ENCODE data around the gene TMEM106A.
A peak's percentile ranks its signal among the peaks of the same experiment; 100 is the strongest.
"Not testable (repeated sequence)": the region's sequence is repeated elsewhere in the genome, so short reads cannot be mapped to it uniquely, and the experiment has no call there.

The TMEM106A gene

GRCh38 chr17:43171586-43172487 lies 39.8 kb upstream of the TMEM106A start:
- DNase-seq = peak; percentile 51 to 65 (median 61)
- CTCF ChIA-PET = interaction anchor here (0.5 to 1.6 kb wide), 6 partner anchors 28 to 144 kb away, joined by 3 to 5 read pairs (median 4); partner anchors contain the start of gene TMEM106A
- POLR2A ChIA-PET = interaction anchor here (0.6 to 2.7 kb wide), 8 partner anchors 28 to 189 kb away, joined by 3 to 15 read pairs (median 3); partner anchors contain the start of genes RPL27 and TMEM106A
- Histone ChIP-seq H3K27me3 (replicated peaks in 2 of 5; ENCODE audit: control insufficient read depth in 4 of 5, insufficient read depth in 5 of 5, low read length in 4 of 5) (no peaks in the 10 kb centered on the region), H3K27ac (ENCODE audit: insufficient read depth in 1 of 2, low read depth in 1 of 2, low read length in 2 of 2, poor library complexity in 1 of 2, severe bottlenecking in 2 of 2) (peak overlapping the region; percentile 99 to 100), H3K4me1 (ENCODE audit: control extremely low read depth in 1 of 4, control insufficient read depth in 4 of 4, insufficient read depth in 4 of 4, low read length in 3 of 4) (peaks cover 12 to 51% (median 31%) of the 10 kb centered on the region in 4 experiments), H3K36me3 (ENCODE audit: control insufficient read depth in 4 of 4, insufficient read depth in 4 of 4, low read length in 3 of 4) (peaks cover 0 to 9% (median 4%) of the 10 kb centered on the region in 4 experiments), H3K4me3 (ENCODE audit: control insufficient read depth in 1 of 7, extremely low read depth in 1 of 7, insufficient read depth in 4 of 7, low read depth in 2 of 7, low read length in 6 of 7) (peak overlapping the region; percentile 54 to 98 (median 86)), H3K9me3 (ENCODE audit: control extremely low read depth in 1 of 5, control insufficient read depth in 4 of 5, insufficient read depth in 2 of 5, low read depth in 1 of 5, low read length in 4 of 5) (no peaks in the 10 kb centered on the region)
- WGBS (ENCODE audit: insufficient coverage) = 28% methylated on average over 10 of the region's 12 CpGs

- DNase-seq = no peak
- POLR2A ChIA-PET = no interaction called here
- Histone ChIP-seq H3K27ac (ENCODE audit: insufficient read depth in 1 of 2, low read depth in 1 of 2, low read length in 2 of 2, poor library complexity in 1 of 2, severe bottlenecking in 2 of 2) (no peak overlapping the region), H3K9me3 (ENCODE audit: control extremely low read depth in 1 of 5, control insufficient read depth in 4 of 5, insufficient read depth in 2 of 5, low read depth in 1 of 5, low read length in 4 of 5) (no peaks in the 10 kb centered on the region), H3K4me3 (ENCODE audit: control insufficient read depth in 1 of 7, extremely low read depth in 1 of 7, insufficient read depth in 4 of 7, low read depth in 2 of 7, low read length in 6 of 7) (no peak overlapping the region), H3K36me3 (ENCODE audit: control insufficient read depth in 4 of 4, insufficient read depth in 4 of 4, low read length in 3 of 4) (peaks cover 6 to 33% (median 11%) of the 10 kb centered on the region in 4 experiments), H3K27me3 (replicated peaks in 2 of 5; ENCODE audit: control insufficient read depth in 4 of 5, insufficient read depth in 5 of 5, low read length in 4 of 5) (no peaks in the 10 kb centered on the region), H3K4me1 (ENCODE audit: control extremely low read depth in 1 of 4, control insufficient read depth in 4 of 4, insufficient read depth in 4 of 4, low read length in 3 of 4) (peaks cover 12 to 36% (median 22%) of the 10 kb centered on the region in 4 experiments)
- CTCF ChIA-PET = interaction anchor here (0.6 kb wide), 1 partner anchor 30 kb away, joined by 3 read pairs; no protein-coding TSS in a partner anchor
- 100% methylated on average over 2 of the region's 4 CpGs for WGBS (ENCODE audit: insufficient coverage)
These were observed 36.2 kb upstream of the TMEM106A start for GRCh38 chr17:43175213-43176118.

- CTCF ChIA-PET = interaction anchor here (0.7 kb wide), 1 partner anchor 162 kb away, joined by 3 read pairs; no protein-coding TSS in a partner anchor
- no peak overlapping the region for H3K4me3 ChIP-seq (ENCODE audit: control insufficient read depth in 1 of 7, extremely low read depth in 1 of 7, insufficient read depth in 4 of 7, low read depth in 2 of 7, low read length in 6 of 7)
- no peak for DNase-seq
- H3K9me3 ChIP-seq (ENCODE audit: control extremely low read depth in 1 of 5, control insufficient read depth in 4 of 5, insufficient read depth in 2 of 5, low read depth in 1 of 5, low read length in 4 of 5) = no peaks in the 10 kb centered on the region
- no peaks in the 10 kb centered on the region for H3K27me3 ChIP-seq (replicated peaks in 2 of 5; ENCODE audit: control insufficient read depth in 4 of 5, insufficient read depth in 5 of 5, low read length in 4 of 5)
- H3K27ac ChIP-seq (ENCODE audit: insufficient read depth in 1 of 2, low read depth in 1 of 2, low read length in 2 of 2, poor library complexity in 1 of 2, severe bottlenecking in 2 of 2) = no peak overlapping the region
- WGBS (ENCODE audit: insufficient coverage) = 73% methylated on average over 2 of the region's 2 CpGs
- peaks cover 6 to 38% (median 12%) of the 10 kb centered on the region in 4 experiments for H3K36me3 ChIP-seq (ENCODE audit: control insufficient read depth in 4 of 4, insufficient read depth in 4 of 4, low read length in 3 of 4)
- peaks cover 12 to 32% (median 22%) of the 10 kb centered on the region in 4 experiments for H3K4me1 ChIP-seq (ENCODE audit: control extremely low read depth in 1 of 4, control insufficient read depth in 4 of 4, insufficient read depth in 4 of 4, low read length in 3 of 4)
- POLR2A ChIA-PET = no interaction called here
These were observed 35.5 kb upstream of the TMEM106A start for GRCh38 chr17:43176119-43176570.

GRCh38 chr17:43183921-43184320 lies 27.8 kb upstream of the TMEM106A start:
- CTCF ChIA-PET = no interaction called here
- Histone ChIP-seq H3K4me3 (ENCODE audit: control insufficient read depth in 1 of 7, extremely low read depth in 1 of 7, insufficient read depth in 4 of 7, low read depth in 2 of 7, low read length in 6 of 7) (no peak overlapping the region), H3K4me1 (ENCODE audit: control extremely low read depth in 1 of 4, control insufficient read depth in 4 of 4, insufficient read depth in 4 of 4, low read length in 3 of 4) (no peaks in the 10 kb centered on the region), H3K27ac (ENCODE audit: insufficient read depth in 1 of 2, low read depth in 1 of 2, low read length in 2 of 2, poor library complexity in 1 of 2, severe bottlenecking in 2 of 2) (no peak overlapping the region), H3K27me3 (replicated peaks in 2 of 5; ENCODE audit: control insufficient read depth in 4 of 5, insufficient read depth in 5 of 5, low read length in 4 of 5) (no peaks in the 10 kb centered on the region), H3K9me3 (ENCODE audit: control extremely low read depth in 1 of 5, control insufficient read depth in 4 of 5, insufficient read depth in 2 of 5, low read depth in 1 of 5, low read length in 4 of 5) (no peaks in the 10 kb centered on the region), H3K36me3 (ENCODE audit: control insufficient read depth in 4 of 4, insufficient read depth in 4 of 4, low read length in 3 of 4) (peaks cover 1 to 33% (median 8%) of the 10 kb centered on the region in 4 experiments)
- POLR2A ChIA-PET = interaction anchor here (0.6 kb wide), 1 partner anchor 15 kb away, joined by 4 read pairs; no protein-coding TSS in a partner anchor
- DNase-seq = no peak
- 100% methylated on average over 1 of the region's 3 CpGs for WGBS (ENCODE audit: insufficient coverage)

- H3K4me3 ChIP-seq (ENCODE audit: control insufficient read depth in 1 of 7, extremely low read depth in 1 of 7, insufficient read depth in 4 of 7, low read depth in 2 of 7, low read length in 6 of 7); H3K9me3 ChIP-seq (ENCODE audit: control extremely low read depth in 1 of 5, control insufficient read depth in 4 of 5, insufficient read depth in 2 of 5, low read depth in 1 of 5, low read length in 4 of 5); DNase-seq; H3K27me3 ChIP-seq (replicated peaks in 2 of 5; ENCODE audit: control insufficient read depth in 4 of 5, insufficient read depth in 5 of 5, low read length in 4 of 5); H3K4me1 ChIP-seq (ENCODE audit: control extremely low read depth in 1 of 4, control insufficient read depth in 4 of 4, insufficient read depth in 4 of 4, low read length in 3 of 4); POLR2A ChIA-PET; H3K27ac ChIP-seq (ENCODE audit: insufficient read depth in 1 of 2, low read depth in 1 of 2, low read length in 2 of 2, poor library complexity in 1 of 2, severe bottlenecking in 2 of 2); CTCF ChIA-PET: not testable (repeated sequence)
- peaks cover 20 to 44% (median 22%) of the 10 kb centered on the region in 4 experiments for H3K36me3 ChIP-seq (ENCODE audit: control insufficient read depth in 4 of 4, insufficient read depth in 4 of 4, low read length in 3 of 4)
- WGBS (ENCODE audit: insufficient coverage) = 95% methylated on average over 4 of the region's 5 CpGs
These were observed 25.0 kb upstream of the TMEM106A start for GRCh38 chr17:43186656-43187055.

- 98% methylated on average over 5 of the region's 5 CpGs for WGBS (ENCODE audit: insufficient coverage)
- POLR2A ChIA-PET = no interaction called here
- H3K9me3 ChIP-seq (ENCODE audit: control extremely low read depth in 1 of 5, control insufficient read depth in 4 of 5, insufficient read depth in 2 of 5, low read depth in 1 of 5, low read length in 4 of 5) = no peaks in the 10 kb centered on the region
- DNase-seq = no peak
- CTCF ChIA-PET = no interaction called here
- H3K4me1 ChIP-seq (ENCODE audit: control extremely low read depth in 1 of 4, control insufficient read depth in 4 of 4, insufficient read depth in 4 of 4, low read length in 3 of 4) = no peaks in the 10 kb centered on the region
- H3K27ac ChIP-seq (ENCODE audit: insufficient read depth in 1 of 2, low read depth in 1 of 2, low read length in 2 of 2, poor library complexity in 1 of 2, severe bottlenecking in 2 of 2) = no peak overlapping the region
- no peak overlapping the region for H3K4me3 ChIP-seq (ENCODE audit: control insufficient read depth in 1 of 7, extremely low read depth in 1 of 7, insufficient read depth in 4 of 7, low read depth in 2 of 7, low read length in 6 of 7)
- no peaks in the 10 kb centered on the region for H3K27me3 ChIP-seq (replicated peaks in 2 of 5; ENCODE audit: control insufficient read depth in 4 of 5, insufficient read depth in 5 of 5, low read length in 4 of 5)
- peaks cover 42 to 86% (median 57%) of the 10 kb centered on the region in 4 experiments for H3K36me3 ChIP-seq (ENCODE audit: control insufficient read depth in 4 of 4, insufficient read depth in 4 of 4, low read length in 3 of 4)
These were observed 18.4 kb upstream of the TMEM106A start for GRCh38 chr17:43193251-43193650.
